ENCODE results near the gene ZNF385D.

The ZNF385D gene, protein sequence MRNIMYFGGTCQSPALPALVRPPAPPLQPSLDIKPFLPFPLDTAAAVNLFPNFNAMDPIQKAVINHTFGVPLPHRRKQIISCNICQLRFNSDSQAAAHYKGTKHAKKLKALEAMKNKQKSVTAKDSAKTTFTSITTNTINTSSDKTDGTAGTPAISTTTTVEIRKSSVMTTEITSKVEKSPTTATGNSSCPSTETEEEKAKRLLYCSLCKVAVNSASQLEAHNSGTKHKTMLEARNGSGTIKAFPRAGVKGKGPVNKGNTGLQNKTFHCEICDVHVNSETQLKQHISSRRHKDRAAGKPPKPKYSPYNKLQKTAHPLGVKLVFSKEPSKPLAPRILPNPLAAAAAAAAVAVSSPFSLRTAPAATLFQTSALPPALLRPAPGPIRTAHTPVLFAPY

DNA sequence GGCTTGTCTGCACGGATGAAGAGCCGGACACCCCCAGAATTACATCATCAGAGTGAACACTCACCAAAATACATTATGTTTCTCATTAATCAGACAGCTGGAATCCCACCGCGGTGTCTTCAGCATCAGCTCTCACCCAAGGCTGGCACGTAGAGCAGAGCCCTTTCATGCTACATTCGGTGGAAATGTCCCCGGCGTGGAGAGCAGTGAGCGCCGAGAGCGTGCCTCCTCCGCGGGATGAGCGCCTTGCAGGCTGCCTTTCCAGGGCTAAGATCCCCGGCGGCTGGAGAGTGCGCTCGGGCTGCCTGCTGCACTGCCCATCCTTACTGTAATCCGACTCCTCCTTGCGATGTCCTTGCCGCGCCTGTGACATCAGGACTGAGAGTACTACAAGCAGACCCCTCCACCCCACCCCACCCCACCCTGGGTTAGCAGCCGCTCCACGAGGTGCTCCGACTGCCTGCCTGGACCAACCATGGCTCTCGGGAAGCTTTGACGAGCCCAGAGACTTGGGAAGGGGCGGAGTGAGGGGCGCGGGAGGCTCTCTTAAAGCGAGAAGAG lies at the start of gene ZNF385D:
Gene ZNF385D (minus strand): TSS at position 380 of the 561 bp plus-strand sequence. CDS start 294 bp downstream, at position 86.
- no peak for DNase-seq

DNA sequence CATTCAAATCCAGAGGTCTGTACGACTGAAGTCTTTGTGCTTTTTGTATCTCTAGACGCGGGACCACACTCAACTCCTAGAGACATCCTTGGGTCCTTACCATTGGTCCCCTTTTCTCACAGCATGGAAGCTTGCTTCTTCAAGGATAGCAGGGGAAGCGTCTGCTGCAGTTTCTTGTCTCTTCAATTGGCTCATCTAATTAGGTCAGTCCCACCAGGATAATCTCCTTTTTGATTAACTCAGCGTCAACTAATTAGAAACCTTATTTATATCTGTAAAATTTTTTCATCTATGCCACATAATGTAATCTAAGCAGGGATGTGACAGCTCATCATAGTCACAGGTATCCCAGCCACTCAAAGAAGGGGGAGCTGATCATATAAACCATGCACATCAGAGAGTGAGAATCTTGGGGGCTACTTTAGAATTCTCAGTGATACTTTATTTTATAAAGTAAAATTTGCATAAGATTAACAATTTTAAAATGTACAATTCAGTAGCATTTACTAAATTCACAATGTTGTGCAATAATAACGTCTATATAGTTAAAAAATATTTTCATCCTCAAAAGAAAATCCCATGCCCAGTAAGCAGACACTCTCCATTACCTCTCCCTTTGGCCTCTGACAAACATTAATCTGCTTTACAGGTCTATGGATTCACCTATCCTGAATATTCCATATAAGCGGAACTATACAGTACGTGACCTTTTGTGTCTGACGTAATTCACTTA lies 47.5 kb upstream of the ZNF385D start:
- no peak for DNase-seq

- no peak for DNase-seq
Measured at GRCh38 chr3:21795921-21796320, 44.9 kb upstream of the ZNF385D start.

DNA sequence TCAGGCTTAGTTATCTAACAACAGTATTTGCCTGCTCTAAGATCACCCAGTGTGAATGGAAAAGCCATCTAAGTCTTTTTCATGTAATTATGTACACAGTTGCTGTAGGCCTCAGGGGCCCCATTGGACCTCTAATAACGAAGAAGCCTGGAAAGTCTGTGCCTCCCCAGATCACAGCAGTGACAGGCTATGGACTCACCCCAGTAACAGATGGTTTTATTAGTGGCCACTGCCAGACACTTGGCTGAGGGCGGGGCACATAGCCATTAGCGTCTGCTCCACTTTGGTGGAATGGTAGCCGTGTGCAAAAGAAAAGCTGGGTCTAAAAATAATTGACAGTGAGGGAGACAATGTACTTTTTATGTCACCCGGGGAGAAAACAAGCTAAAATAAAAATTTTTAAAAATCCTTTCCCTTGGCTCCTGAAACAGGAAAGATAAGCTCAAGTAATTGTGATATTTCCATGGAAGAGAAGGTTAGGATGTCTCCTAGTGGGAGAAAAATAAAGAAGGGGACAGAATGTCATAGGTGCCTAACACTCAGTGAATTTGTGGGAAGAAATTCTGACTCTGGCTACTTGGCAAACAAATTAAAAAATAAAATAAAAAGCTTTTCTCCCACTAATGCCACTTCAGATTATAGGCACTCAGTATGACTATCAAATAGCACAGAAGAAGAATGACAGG lies 44.3 kb upstream of the ZNF385D start:
- no peak for DNase-seq

DNA sequence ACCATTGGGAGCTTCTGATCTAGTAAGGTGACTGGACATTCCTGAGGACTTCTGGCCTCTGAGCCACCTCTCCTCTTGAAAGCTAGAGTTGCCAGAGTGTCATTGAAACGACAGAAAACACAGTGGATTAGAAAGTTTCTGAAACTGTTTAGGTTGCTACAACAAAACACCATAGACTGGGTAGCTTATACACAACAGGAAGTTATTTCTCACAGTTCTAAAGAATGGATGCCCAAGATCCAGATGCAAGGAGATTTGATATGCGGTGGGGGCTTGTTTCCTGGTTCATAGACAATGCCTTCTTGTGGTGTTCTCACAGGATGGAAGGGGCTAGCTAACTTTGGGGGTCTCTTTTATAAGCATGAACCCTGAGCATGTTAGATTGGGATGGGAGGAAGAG lies 43.3 kb upstream of the ZNF385D start:
- DNase-seq: no peak

DNA sequence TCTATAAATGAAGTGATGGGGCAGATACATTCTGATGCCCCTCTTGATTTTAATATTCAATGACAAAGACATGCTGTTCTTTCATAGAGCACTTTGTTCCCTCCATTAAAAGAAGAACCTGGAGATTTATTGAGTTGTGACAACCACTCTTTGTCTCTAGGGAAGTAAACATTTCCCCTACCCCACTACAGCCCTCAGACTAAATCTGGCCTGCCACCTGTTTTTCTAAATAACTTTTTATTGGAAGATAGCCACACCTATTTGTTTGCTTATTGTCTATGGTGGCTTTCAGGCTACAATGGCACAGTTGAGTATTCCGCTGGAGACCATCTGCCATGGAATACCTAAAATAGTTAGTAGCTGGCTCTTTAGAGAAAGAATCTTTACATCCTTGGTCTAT lies 41.2 kb upstream of the ZNF385D start:
- DNase-seq: no peak

DNA sequence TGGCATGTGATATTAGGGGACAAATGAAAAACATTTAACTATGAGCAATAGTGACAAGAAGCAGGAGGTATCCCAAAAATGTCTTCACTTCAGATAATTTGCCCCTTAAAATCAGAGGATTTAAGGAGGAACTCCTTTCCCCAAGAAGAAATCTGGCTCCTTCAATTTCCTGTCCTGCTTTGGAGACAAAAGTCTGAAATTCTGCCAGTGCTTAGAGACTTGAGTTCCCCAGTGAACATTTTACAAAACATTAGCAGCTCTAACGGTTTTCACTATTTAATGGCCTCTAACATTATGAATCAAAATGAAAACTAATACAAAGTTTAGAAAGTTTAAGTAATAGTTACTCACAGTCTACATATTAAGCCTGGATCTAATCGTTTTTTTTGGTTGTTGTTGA lies 40.3 kb upstream of the ZNF385D start:
- DNase-seq: no peak

GRCh38 chr3:21790466-21790865 lies 39.5 kb upstream of the ZNF385D start:
- DNase-seq: no peak

- DNase-seq: no peak
Measured at GRCh38 chr3:21789730-21790129, 38.7 kb upstream of the ZNF385D start.

DNA sequence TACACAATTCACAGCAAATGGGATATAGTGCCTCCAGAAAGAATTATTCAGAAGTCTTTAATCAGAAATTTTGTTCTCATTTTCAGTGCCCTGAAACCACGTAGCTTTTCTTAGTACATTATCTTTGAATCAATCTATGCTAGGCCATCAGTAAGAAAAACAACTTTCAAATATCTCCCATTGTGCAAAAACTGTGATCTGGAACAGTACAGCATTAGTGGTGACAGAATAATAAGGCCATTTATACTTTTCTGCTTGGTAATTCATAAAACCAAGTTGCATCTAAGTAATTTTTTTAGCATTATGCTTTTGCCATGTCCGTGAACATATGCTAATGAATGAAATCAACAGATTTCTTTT lies 35.4 kb upstream of the ZNF385D start:
- no peak for DNase-seq

DNA sequence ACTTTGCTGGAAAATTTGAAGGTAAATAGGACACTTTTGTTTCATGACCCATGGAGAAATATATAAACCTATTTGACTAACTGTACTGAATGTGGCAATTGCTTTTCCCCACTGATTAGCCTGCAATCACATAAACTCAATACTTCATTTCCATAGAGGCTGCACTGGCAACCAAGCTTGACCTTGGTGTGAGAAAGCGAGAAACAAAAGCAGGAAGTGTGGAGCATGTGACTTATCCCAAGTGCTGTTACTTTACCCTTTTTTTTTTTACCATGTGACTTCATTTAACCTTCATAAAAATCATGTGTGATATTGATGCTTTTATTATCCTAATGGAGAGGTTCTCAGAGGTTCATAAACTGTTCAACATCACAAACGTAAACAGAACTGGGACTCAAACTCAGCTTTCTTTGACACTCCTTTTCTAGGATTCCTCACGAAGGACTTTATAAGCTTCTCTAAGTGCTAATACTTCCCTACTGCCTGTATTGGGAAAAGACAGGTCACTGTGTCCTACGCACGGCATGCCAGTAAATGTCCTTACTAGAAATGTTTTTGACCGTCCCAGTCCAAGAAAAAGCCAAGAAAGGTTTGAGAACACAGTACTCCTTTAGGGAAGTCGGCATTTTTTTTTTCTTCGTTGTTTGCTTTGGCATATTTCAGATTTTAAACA lies 34.9 kb upstream of the ZNF385D start:
- no peak for DNase-seq

- DNase-seq: no peak
Measured at GRCh38 chr3:21783839-21784238, 32.8 kb upstream of the ZNF385D start.

DNA sequence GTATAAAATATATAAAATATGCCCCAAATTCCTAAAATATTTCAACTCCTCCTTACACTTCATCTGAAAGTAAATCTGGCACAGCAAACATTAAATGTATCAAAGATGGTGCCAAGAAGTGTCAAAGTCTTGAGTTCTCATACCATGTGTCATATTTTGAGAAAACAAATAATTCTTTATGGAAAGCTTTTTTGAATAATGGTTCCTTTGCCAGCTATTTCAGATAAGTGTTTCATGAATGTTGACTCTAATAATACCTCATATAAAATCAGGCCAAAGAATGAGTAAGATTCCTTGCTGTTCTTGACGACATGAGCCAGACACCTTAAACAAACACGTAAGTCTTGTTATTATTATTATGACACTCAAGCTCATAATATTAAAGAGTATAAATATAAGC lies 30.3 kb upstream of the ZNF385D start:
- DNase-seq: no peak

DNA sequence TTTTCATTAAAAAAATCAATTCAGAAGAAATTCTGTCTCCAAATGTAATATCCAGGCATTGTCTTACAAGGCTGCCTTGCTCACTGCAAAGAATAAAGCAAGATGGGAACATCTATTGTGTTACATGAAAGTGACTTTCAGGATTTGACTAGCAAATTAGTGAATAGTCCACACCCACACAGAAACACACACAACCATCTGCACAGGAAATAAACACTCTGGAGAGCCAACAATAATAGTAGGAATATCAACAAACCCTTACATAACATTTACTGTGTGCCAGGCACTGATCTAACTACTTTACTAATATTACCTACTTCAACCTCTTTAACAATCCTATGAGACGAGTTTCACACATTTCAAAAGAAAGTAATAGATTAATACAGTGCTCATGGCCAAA lies 28.9 kb upstream of the ZNF385D start:
- no peak for DNase-seq

GRCh38 chr3:21778715-21779114 lies 27.7 kb upstream of the ZNF385D start:
- DNase-seq: no peak

GRCh38 chr3:21777821-21778220 lies 26.8 kb upstream of the ZNF385D start:
- DNase-seq: no peak

DNA sequence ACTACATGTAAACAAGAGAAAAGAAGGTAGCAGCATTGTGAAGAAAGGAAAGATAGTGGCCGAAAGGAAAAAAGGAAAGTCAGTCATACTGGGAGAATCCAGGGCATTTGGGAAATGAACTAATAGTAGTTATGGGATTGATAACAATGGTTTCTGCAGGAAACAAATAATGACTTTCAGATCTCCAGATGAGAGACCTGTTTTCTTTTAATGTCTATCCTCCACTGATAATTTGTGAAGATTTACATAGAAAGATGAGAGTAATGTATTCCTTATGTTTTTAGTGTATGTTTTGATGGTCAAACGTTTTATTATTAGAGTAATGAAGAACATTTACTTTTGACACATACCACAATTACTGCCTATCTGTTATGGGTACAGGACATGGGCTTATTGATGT lies 15.0 kb upstream of the ZNF385D start:
- DNase-seq: no peak

DNA sequence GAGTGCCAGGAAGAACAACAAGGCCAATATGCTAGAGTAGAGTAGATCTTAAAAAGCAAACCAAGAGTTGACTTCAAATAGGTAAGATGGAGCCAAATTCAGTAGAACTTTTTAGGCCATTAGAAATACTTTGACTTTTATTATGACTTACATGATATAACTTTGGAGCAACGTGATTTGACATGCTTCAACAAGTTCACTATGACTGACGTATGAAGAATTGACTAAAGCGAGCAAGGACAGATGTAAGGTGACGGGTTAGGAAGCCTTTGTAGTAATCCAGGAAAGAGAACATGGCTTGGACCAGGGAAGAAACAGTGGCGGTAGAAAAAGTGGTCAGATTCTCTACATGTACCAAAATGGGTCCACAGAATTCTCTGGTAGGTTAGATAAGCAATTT lies 4.9 kb upstream of the ZNF385D start:
- DNase-seq: no peak

- DNase-seq: no peak
Measured at GRCh38 chr3:21754839-21755238, 3.8 kb upstream of the ZNF385D start.

DNA sequence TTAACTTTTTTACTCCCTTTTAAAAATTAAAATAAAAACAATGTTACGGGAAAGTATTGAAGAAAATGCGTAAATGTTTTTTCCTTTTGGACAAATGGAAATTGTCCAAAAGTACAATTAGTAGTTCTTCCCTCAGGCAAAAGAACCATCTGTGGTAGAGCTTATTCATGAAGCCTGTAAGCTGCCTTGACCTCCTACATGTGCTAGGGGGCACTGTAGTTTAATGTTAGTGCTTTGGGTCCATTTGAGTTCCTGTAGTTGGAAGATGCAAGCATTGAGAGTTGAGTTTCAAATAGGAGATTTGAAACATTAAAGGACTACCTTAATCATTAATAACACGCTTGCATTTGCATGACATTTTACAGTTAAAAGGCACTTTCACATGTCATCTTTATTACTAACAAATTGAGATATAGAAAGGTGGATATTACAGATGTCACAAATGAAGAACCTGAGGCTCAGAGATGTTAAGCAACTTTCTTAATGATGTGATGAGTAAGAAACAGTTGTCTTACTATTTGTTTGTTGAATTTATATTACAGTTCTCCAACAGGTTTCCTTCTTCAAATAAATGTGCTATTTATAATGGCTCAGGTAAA lies 1.8 kb upstream of the ZNF385D start:
- no peak for DNase-seq

DNA sequence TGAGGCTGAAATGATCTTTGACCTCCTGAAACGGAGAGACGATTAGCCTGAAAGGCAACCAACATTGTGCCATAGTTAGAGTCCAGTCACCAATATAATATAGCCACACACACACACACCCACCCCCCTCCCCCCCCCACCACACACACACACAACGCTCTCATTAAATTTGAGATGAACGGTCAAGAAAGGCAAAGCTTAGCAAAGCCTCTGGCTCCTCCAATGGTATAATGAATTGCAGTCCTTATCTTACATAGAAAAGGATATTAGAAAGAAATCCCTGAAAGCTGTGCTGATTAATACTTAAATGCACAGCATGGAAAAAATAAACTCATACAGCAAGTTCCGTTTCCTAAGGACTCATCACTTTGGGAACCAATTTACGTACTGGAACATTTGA lies 876 bp upstream of the ZNF385D start:
- DNase-seq: no peak

- DNase-seq: no peak
Measured at GRCh38 chr3:21750080-21750696, 822 bp downstream of the ZNF385D start.

Measured in HCEC 1CT (cell line).